Measurements from ENCODE around the gene CLEC17A.
"Not testable (repeated sequence)": the region's sequence is repeated elsewhere in the genome, so short reads cannot be mapped to it uniquely, and the experiment has no call there.

DNA sequence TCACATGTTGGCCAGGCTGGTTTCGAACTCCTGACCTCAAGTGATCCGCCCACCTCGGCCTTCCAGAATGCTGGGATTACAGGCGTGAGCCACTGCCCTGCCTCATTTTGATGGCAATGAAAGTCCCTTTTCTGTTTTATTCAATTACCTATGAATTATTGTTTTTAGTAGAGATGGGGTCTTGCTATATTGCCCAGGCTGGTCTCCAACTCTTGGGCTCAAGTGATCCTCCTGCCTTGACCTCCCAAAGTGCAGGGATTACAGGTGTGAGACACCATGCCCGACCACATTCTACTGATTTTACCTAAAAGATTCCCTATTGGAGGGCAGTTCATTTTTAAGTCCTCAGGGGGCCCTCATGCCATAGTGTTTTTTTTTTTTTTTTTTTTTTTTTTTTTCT, 40.9 kb upstream of the CLEC17A start:
- TF ChIP-seq POLR2A (IDR thresholded peaks at IDR 0.05; ENCODE audit: low read depth, low read length); POLR2AphosphoS5 (IDR thresholded peaks at IDR 0.05; ENCODE audit: low read depth, low read length); TAF1 (IDR thresholded peaks at IDR 0.05; ENCODE audit: low read depth, low read length); SPI1 (IDR thresholded peaks at IDR 0.05; ENCODE audit: low read depth, low read length); POU2F2 (IDR thresholded peaks at IDR 0.05; ENCODE audit: low read depth, low read length); PAX5 (IDR thresholded peaks at IDR 0.05; ENCODE audit: insufficient read depth, low read length, severe bottlenecking): not testable (repeated sequence)

Data from GM12891 (cell line).